ENCODE results near the gene ARHGAP10.

DNA sequence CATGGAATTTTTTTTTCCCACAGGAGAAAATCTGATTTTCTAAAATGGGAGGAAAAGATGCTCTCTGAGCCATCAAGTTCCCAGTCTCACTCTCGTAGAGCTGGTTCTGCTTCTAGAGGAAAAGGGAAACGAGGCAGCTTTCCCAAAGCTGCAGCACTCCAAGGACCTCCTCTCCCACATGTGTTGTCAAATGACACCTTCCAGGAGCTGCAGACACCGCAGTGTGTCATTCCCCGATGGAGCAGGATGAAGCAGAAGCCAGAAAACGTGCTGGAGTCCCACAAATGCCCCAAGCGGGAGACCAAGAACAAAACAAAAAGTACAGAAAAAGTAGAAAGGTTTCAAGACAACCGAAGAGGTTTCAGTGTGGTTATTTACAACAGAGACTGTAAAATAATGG, 348.1 kb downstream of the ARHGAP10 start:
- TF ChIP-seq, protein P1, sequence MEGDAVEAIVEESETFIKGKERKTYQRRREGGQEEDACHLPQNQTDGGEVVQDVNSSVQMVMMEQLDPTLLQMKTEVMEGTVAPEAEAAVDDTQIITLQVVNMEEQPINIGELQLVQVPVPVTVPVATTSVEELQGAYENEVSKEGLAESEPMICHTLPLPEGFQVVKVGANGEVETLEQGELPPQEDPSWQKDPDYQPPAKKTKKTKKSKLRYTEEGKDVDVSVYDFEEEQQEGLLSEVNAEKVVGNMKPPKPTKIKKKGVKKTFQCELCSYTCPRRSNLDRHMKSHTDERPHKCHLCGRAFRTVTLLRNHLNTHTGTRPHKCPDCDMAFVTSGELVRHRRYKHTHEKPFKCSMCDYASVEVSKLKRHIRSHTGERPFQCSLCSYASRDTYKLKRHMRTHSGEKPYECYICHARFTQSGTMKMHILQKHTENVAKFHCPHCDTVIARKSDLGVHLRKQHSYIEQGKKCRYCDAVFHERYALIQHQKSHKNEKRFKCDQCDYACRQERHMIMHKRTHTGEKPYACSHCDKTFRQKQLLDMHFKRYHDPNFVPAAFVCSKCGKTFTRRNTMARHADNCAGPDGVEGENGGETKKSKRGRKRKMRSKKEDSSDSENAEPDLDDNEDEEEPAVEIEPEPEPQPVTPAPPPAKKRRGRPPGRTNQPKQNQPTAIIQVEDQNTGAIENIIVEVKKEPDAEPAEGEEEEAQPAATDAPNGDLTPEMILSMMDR (IDR thresholded peaks at IDR 0.05): no peak
- no peak for TF ChIP-seq EZH2phosphoT487 (IDR thresholded peaks at IDR 0.05)

Measured in neural progenitor cell (in vitro differentiated cells).